AG04450 (cell line): ENCODE measurements around the gene NHP2. TPM values are rescaled to one million over a fixed set of nuclear protein-coding genes. Genes with fewer than 3 reads are reported as not detected.
A peak's percentile ranks its signal among the peaks of the same experiment; 100 is the strongest.
"Not testable (repeated sequence)": the region's sequence is repeated elsewhere in the genome, so short reads cannot be mapped to it uniquely, and the experiment has no call there.

Experiments
- CTCF ChIA-PET: fragments of 300-600, 350-600 bp; formaldehyde crosslinking; extraction: SDS; loops from one replicate; lab custom pipeline; 2022; ENCODE audit warnings: antibody characterized with exemption, inconsistent platforms; lab: Charles Lee
- POLR2A ChIA-PET: fragments of 350-600 bp; formaldehyde crosslinking; extraction: SDS; loops from one replicate; lab custom pipeline; 2021; ENCODE audit warnings: antibody characterized with exemption, inconsistent platforms; lab: Yijun Ruan, JAX
- DNase-seq: peaks from one replicate; pipeline ENCODE4 v3.0.0-alpha.2; 2011; ENCODE audit warnings: low read depth, low spot score
- H3K27ac ChIP-seq: one replicate; pipeline ENCODE4 v1.5.1; 2012; ENCODE audit warnings: low read depth, low read length, control low read depth
- H3K27me3 ChIP-seq: one replicate; pipeline ENCODE4 v1.6.0; 2012; ENCODE audit warnings: low read length; ENCODE audit not compliant: control insufficient read depth, insufficient read depth
- H3K4me3 ChIP-seq: 2 replicates; pipeline ENCODE4 v1.5.1; 2011; ENCODE audit warnings: mild to moderate bottlenecking, low read depth, low read length, control low read depth
- H3K9me3 ChIP-seq: 2 replicates; pipeline ENCODE4 v1.5.1; 2012; ENCODE audit warnings: low read length; ENCODE audit not compliant: control insufficient read depth, insufficient read depth
- CTCF ChIP-seq: IDR thresholded peaks from 2 replicates; pipeline ENCODE4 v1.5.1; 2011; ENCODE audit warnings: low read depth, low read length, control low read depth, inconsistent platforms
- polyA plus RNA-seq: library from polyadenylated mRNA; depleted of rRNA; stranded (reverse); fragments of >200 nt; gene quantifications from 2 replicates; pipeline ENCODE4 v1.2.3, GENCODE V29; 2011

Gene NHP2
- polyA plus RNA-seq, 1 experiment = 93.1 TPM

GRCh38 chr5:178199581-178200434, 46.1 kb upstream of the NHP2 start:
- Histone ChIP-seq H3K4me3 (no peak overlapping the region), H3K27me3 (peaks cover 6% of the 10 kb centered on the region), H3K27ac (no peak overlapping the region), H3K9me3 (no peaks in the 10 kb centered on the region; the same call in 1 of the 2 replicates)
- CTCF ChIA-PET = no interaction called here
- TF ChIP-seq CTCF = no peak
- POLR2A ChIA-PET = no interaction called here
- no peak for DNase-seq

DNA sequence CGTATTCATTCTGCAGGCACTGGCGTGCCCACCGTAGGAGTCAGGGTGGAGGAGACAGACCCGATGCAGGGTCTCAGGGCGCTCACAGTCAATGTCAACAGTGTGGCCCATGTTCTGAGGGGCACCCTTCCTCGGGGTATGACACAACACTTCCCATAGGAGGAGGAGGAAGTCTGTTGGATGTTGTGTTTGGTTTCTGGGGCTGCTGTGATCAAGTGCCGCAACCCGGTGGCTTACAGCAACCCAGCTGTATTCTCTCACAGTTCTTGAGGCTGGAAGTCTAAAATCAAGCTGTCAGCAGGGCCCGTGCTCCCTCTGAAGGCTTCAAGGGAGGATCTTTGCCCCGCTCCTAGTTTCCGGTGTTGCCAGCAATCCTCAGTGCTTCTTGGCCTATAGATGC, 45.0 kb upstream of the NHP2 start:
- no peak for DNase-seq
- POLR2A ChIA-PET = interaction anchor here (0.6 kb wide), 1 partner anchor 179 kb away, joined by 3 read pairs; no protein-coding TSS in a partner anchor
- no peak for TF ChIP-seq CTCF
- CTCF ChIA-PET = no interaction called here
- H3K27me3 ChIP-seq = peaks cover 16% of the 10 kb centered on the region
- H3K27ac ChIP-seq = no peak overlapping the region
- H3K4me3 ChIP-seq = no peak overlapping the region
- H3K9me3 ChIP-seq = no peaks in the 10 kb centered on the region; the same call in 1 of the 2 replicates

DNA sequence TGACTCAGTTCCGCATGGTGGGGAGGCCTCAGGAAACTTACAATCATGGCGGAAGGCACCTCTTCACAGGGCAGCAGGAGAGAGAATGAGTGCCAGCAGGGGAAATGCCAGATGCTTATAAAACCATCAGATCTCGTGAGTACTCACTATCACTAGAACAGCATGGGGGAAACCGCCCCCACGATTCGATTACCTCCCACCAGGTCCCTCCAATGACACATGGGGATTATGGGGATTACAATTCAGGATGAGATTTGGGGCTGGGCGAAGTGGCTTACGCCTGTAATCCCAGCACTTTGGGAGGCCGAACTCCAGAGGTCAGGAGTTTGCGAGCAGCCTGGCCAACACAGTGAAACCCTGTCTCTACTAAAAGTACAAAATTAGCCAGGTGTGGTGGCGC, 44.5 kb upstream of the NHP2 start:
- H3K27ac ChIP-seq, H3K9me3 ChIP-seq, DNase-seq, CTCF ChIA-PET, H3K4me3 ChIP-seq: not testable (repeated sequence)
- peaks cover 21% of the 10 kb centered on the region for H3K27me3 ChIP-seq
- POLR2A ChIA-PET = interaction anchor here (0.6 kb wide), 1 partner anchor 179 kb away, joined by 3 read pairs; no protein-coding TSS in a partner anchor

DNA sequence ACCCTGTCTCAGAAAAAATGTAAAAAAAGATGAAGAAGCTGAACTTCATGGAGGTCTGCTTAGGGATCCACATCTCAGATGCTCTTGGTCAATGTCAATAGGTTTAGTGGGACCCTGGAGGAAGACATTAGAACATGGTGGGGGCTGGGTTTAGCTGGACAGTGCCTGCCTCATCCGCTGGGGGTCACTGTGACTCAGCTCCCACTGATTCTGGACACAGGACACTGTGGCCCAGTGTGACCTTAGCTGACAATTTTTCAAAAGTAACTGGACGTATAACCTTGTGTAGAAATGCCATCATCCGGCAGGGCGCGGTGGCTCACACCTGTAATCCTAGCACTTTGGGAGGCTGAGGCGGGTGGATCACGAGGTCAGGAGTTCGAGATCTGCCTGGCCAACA, 43.3 kb upstream of the NHP2 start:
- Histone ChIP-seq H3K27me3 (peaks cover 24% of the 10 kb centered on the region), H3K27ac (no peak overlapping the region), H3K4me3 (no peak overlapping the region), H3K9me3 (peaks cover 9% of the 10 kb centered on the region)
- ChIA-PET CTCF (interaction anchor here (0.6 to 1.3 kb wide), 2 partner anchors 10 to 12 kb away, joined by 3 to 4 read pairs; no protein-coding TSS in a partner anchor), POLR2A (no interaction called here)
- no peak for DNase-seq
- peak; percentile 13; the same call in 1 of the 2 replicates for TF ChIP-seq CTCF

- Histone ChIP-seq H3K9me3 (peaks cover 9% of the 10 kb centered on the region), H3K27ac (no peak overlapping the region), H3K4me3 (no peak overlapping the region), H3K27me3 (peaks cover 24% of the 10 kb centered on the region)
- POLR2A ChIA-PET = interaction anchor here (1.4 kb wide), 1 partner anchor 8 kb away, joined by 3 read pairs; the partner anchor contains the start of gene HNRNPAB
- no peak for TF ChIP-seq CTCF
- CTCF ChIA-PET = interaction anchor here (0.6 to 1.3 kb wide), 2 partner anchors 11 kb away, joined by 3 to 4 read pairs; no protein-coding TSS in a partner anchor
- DNase-seq = no peak
Observed at GRCh38 chr5:178196281-178196812, 42.7 kb upstream of the NHP2 start.
